Nephron progenitor cell (in vitro differentiated cells): Measurements from ENCODE around the gene TECR.
"Not testable (repeated sequence)": the region's sequence is repeated elsewhere in the genome, so short reads cannot be mapped to it uniquely, and the experiment has no call there.

ENCODE experiments used
- DNase-seq: peaks from one replicate; pipeline ENCODE4 v3.0.0; 2021
- H3K27ac Mint-ChIP-seq: 2 replicates; pipeline ENCODE4 v1.8.0; 2021; ENCODE audit warnings: mild to moderate bottlenecking, moderate library complexity, mixed read lengths
- H3K27me3 Mint-ChIP-seq: 2 replicates; pipeline ENCODE4 v1.8.0; 2021; ENCODE audit warnings: mild to moderate bottlenecking, low read depth, mixed read lengths; ENCODE audit not compliant: poor library complexity
- H3K36me3 Mint-ChIP-seq: 2 replicates; pipeline ENCODE4 v1.8.0; 2021; ENCODE audit warnings: low read depth, mixed read lengths
- H3K4me1 Mint-ChIP-seq: 2 replicates; pipeline ENCODE4 v1.8.0; 2021; ENCODE audit warnings: mixed read lengths
- H3K4me3 Mint-ChIP-seq: 2 replicates; pipeline ENCODE4 v1.8.0; 2021; ENCODE audit warnings: mild to moderate bottlenecking, moderate library complexity, mixed read lengths
- H3K9me3 Mint-ChIP-seq: 2 replicates; pipeline ENCODE4 v1.8.0; 2021; ENCODE audit warnings: mild to moderate bottlenecking, moderate library complexity, mixed read lengths
- TF ChIP-seq, protein P1 (sequence below): fragments of 200-600 bp; sonication (generic); IDR thresholded peaks from 2 replicates; pipeline ENCODE4 v1.5.0; 2021; ENCODE audit warnings: antibody characterized with exemption

Gene TECR

DNA sequence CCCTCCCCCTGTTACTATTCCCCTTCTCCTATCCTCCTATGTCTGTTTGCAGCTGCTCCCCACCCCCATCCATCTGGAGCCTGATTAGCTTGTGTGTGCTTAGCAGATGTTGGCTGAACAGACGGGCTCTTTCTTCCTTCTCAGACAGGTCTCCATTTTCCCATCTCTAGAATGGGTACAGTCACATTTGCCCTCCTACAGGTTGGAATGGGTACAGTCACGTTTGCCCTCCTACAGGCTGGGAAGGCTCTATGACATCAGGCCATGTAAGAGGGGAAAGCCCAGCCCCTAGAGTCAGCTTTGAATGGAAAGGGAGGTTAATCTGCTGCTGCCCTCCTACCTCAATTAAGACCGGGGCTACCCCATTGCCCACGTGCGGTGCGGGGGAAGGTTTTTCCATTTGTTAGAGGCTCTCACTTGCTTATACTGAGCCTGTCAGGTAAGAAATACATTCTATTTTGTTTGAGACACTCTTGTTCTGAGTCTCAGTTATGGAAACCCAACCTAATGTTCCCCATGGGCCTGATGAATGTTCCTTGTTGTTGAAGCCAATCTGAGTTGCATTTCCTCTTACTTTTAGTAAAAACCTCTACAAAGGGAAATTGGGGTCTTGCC is 51.3 kb downstream of the TECR start:
- no peaks in the 10 kb centered on the region for H3K4me1 Mint-ChIP-seq
- TF ChIP-seq, protein P1, sequence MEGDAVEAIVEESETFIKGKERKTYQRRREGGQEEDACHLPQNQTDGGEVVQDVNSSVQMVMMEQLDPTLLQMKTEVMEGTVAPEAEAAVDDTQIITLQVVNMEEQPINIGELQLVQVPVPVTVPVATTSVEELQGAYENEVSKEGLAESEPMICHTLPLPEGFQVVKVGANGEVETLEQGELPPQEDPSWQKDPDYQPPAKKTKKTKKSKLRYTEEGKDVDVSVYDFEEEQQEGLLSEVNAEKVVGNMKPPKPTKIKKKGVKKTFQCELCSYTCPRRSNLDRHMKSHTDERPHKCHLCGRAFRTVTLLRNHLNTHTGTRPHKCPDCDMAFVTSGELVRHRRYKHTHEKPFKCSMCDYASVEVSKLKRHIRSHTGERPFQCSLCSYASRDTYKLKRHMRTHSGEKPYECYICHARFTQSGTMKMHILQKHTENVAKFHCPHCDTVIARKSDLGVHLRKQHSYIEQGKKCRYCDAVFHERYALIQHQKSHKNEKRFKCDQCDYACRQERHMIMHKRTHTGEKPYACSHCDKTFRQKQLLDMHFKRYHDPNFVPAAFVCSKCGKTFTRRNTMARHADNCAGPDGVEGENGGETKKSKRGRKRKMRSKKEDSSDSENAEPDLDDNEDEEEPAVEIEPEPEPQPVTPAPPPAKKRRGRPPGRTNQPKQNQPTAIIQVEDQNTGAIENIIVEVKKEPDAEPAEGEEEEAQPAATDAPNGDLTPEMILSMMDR, result no peak
- no peak for DNase-seq
- no peak overlapping the region for H3K4me3 Mint-ChIP-seq
- H3K27me3 Mint-ChIP-seq, result peaks cover 9% of the 10 kb centered on the region
- H3K36me3 Mint-ChIP-seq, result no peaks in the 10 kb centered on the region
- peaks cover 6% of the 10 kb centered on the region for H3K9me3 Mint-ChIP-seq
- H3K27ac Mint-ChIP-seq, result no peak overlapping the region

GRCh38 chr19:14582894-14583340 is 53.5 kb downstream of the TECR start, which contains the start of gene CLEC17A:
TSS of gene CLEC17A (plus strand) at chr19:14583084. CDS start at chr19:14583161, 77 bp downstream.
- Mint-ChIP-seq H3K4me1 (no peaks in the 10 kb centered on the region), H3K9me3 (peaks cover 10% of the 10 kb centered on the region), H3K4me3 (no peak within 1 kb of the TSS), H3K27ac (no peak within 1 kb of the TSS), H3K36me3 (no peaks in the 10 kb centered on the region), H3K27me3 (peaks cover 4% of the 10 kb centered on the region)
- DNase-seq, result no peak
- TF ChIP-seq, protein P1, result no peak

DNA sequence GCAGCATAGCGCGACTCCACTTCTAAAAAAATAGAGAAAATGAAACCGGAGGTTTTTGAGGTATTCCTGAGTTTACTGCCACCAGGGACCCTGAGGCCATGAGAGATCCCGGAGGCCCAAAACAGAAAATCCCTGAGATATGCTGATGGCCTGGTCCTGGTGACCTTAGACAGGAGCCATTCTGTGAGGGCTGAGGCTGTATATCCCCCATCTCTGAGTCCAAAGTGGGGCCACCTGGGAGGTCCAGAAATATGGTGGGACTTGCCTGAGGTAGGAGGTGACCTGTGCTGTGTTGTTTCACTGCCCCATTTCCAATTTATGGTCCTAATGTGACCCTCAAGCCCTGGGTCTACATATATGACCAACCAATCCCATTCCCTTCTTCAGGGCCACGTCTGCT is 55.0 kb downstream of the TECR start:
- not testable (repeated sequence) for H3K27ac Mint-ChIP-seq, H3K4me3 Mint-ChIP-seq, H3K36me3 Mint-ChIP-seq, DNase-seq, H3K4me1 Mint-ChIP-seq, H3K27me3 Mint-ChIP-seq
- peaks cover 10% of the 10 kb centered on the region for H3K9me3 Mint-ChIP-seq

- H3K4me1 Mint-ChIP-seq, H3K4me3 Mint-ChIP-seq, DNase-seq, H3K36me3 Mint-ChIP-seq, H3K27me3 Mint-ChIP-seq: not testable (repeated sequence)
- H3K9me3 Mint-ChIP-seq, result peaks cover 10% of the 10 kb centered on the region
- H3K27ac Mint-ChIP-seq, result peak overlapping the region; percentile 36
Measured at GRCh38 chr19:14585187-14585586, 55.8 kb downstream of the TECR start.

GRCh38 chr19:14589433-14589832 is 60.0 kb downstream of the TECR start:
- H3K27me3 Mint-ChIP-seq, H3K36me3 Mint-ChIP-seq, H3K4me1 Mint-ChIP-seq, H3K4me3 Mint-ChIP-seq, DNase-seq, H3K27ac Mint-ChIP-seq: not testable (repeated sequence)
- peaks cover 25% of the 10 kb centered on the region for H3K9me3 Mint-ChIP-seq

- peaks cover 6% of the 10 kb centered on the region for H3K36me3 Mint-ChIP-seq
- peaks cover 58% of the 10 kb centered on the region for H3K9me3 Mint-ChIP-seq
- DNase-seq, result no peak
- TF ChIP-seq, protein P1, result no peak
- H3K27me3 Mint-ChIP-seq, result peaks cover 13% of the 10 kb centered on the region
- no peak overlapping the region for H3K4me3 Mint-ChIP-seq
- H3K4me1 Mint-ChIP-seq, result no peaks in the 10 kb centered on the region
- no peak overlapping the region for H3K27ac Mint-ChIP-seq
Measured at GRCh38 chr19:14595558-14595957, 66.2 kb downstream of the TECR start.

- Mint-ChIP-seq H3K4me1 (no peaks in the 10 kb centered on the region), H3K4me3 (no peak overlapping the region), H3K9me3 (peaks cover 64% of the 10 kb centered on the region), H3K36me3 (peaks cover 6% of the 10 kb centered on the region), H3K27me3 (peaks cover 16% of the 10 kb centered on the region), H3K27ac (no peak overlapping the region)
- no peak for DNase-seq
- TF ChIP-seq, protein P1, result no peak
Measured at GRCh38 chr19:14599548-14600147, 70.3 kb downstream of the TECR start.
